ENCODE data around the gene LRMDA.

GRCh38 chr10:75718991-75719390 is 287.6 kb downstream of the LRMDA start:
- no peak for TF ChIP-seq CTCF (IDR thresholded peaks at IDR 0.05)
- no peak for TF ChIP-seq EZH2 (IDR thresholded peaks at IDR 0.05)

Data from neural progenitor cell (in vitro differentiated cells).